WTC11 (cell line): ENCODE data around the gene KRTAP5-4. TPM values are rescaled to one million over a fixed set of nuclear protein-coding genes. Genes with fewer than 3 reads are reported as not detected.
"Not testable (repeated sequence)": the region's sequence is repeated elsewhere in the genome, so short reads cannot be mapped to it uniquely, and the experiment has no call there.

Source experiments
- ATAC-seq: fragments of 200-7000 bp; cut with Tn5 transposase; 2 replicates; pipeline ENCODE4 v1.10.0; 2021; ENCODE audit warnings: mild to moderate bottlenecking, moderate library complexity
- CTCF ChIA-PET: fragments of 300-600 bp; sonication (Branson Sonifier 250); formaldehyde crosslinking; loops from one replicate; lab custom pipeline; 2021; ENCODE audit warnings: antibody characterized with exemption; lab: Charles Lee
- POLR2A ChIA-PET: fragments of 350-600 bp; sonication (Branson Sonifier 250); formaldehyde crosslinking; loops from one replicate; lab custom pipeline; 2021; ENCODE audit warnings: antibody characterized with exemption; lab: Charles Lee
- DNase-seq: peaks from one replicate; pipeline ENCODE4 v3.0.0; 2021; ENCODE audit warnings: low spot score
- H3K27ac Mint-ChIP-seq: 2 replicates; pipeline ENCODE4 v1.8.0; 2021; ENCODE audit warnings: mixed read lengths
- H3K27me3 Mint-ChIP-seq: 2 replicates; pipeline ENCODE4 v1.8.0; 2021; ENCODE audit warnings: low read depth, mild to moderate bottlenecking, moderate library complexity, mixed read lengths
- H3K36me3 Mint-ChIP-seq: 2 replicates; pipeline ENCODE4 v1.8.0; 2021; ENCODE audit warnings: mixed read lengths
- H3K4me1 Mint-ChIP-seq: 2 replicates; pipeline ENCODE4 v1.8.0; 2022; ENCODE audit warnings: mixed read lengths
- H3K4me3 Mint-ChIP-seq: 2 replicates; pipeline ENCODE4 v1.8.0; 2021; ENCODE audit warnings: mild to moderate bottlenecking, moderate library complexity, mixed read lengths
- H3K9me3 Mint-ChIP-seq: 2 replicates; pipeline ENCODE4 v1.8.0; 2021; ENCODE audit warnings: mixed read lengths
- CREB1 ChIP-seq: sonication (generic); formaldehyde crosslinking; IDR thresholded peaks from 2 replicates; pipeline ENCODE4 v1.8.0; 2023; ENCODE audit warnings: mild to moderate bottlenecking, missing genetic modification reagents
- ESRRA ChIP-seq: sonication (generic); formaldehyde crosslinking; IDR thresholded peaks from 2 replicates; pipeline ENCODE4 v1.8.1; 2022; ENCODE audit warnings: mild to moderate bottlenecking, missing genetic modification reagents, borderline replicate concordance
- FOXK1 ChIP-seq: sonication (generic); formaldehyde crosslinking; IDR thresholded peaks from 2 replicates; pipeline ENCODE4 v1.8.0; 2022; ENCODE audit warnings: mild to moderate bottlenecking, moderate library complexity, missing genetic modification reagents
- GABPB1 ChIP-seq: sonication (generic); formaldehyde crosslinking; IDR thresholded peaks from 2 replicates; pipeline ENCODE4 v1.8.1; 2023; ENCODE audit warnings: mild to moderate bottlenecking, missing genetic modification reagents
- GTF2I ChIP-seq: fragments of 250-450 bp; sonication (Bioruptor Pico); conservative IDR thresholded peaks from 2 replicates; pipeline ENCODE4 v1.4.0; 2021; ENCODE audit warnings: mild to moderate bottlenecking
- MYBL2 ChIP-seq: sonication (generic); formaldehyde crosslinking; IDR thresholded peaks from 2 replicates; pipeline ENCODE4 v1.8.1; 2023; ENCODE audit warnings: mild to moderate bottlenecking, moderate library complexity, missing genetic modification reagents
- NFATC4 ChIP-seq: fragments of 250-450 bp; sonication (Bioruptor Pico); IDR thresholded peaks from 2 replicates; pipeline ENCODE4 v1.9.0; 2021; ENCODE audit warnings: mild to moderate bottlenecking
- NR3C1 ChIP-seq: sonication (generic); formaldehyde crosslinking; conservative IDR thresholded peaks from 2 replicates; pipeline ENCODE4 v1.8.1; 2023; ENCODE audit warnings: low read depth, mild to moderate bottlenecking, missing genetic modification reagents
- RELA ChIP-seq: sonication (generic); formaldehyde crosslinking; IDR thresholded peaks from 2 replicates; pipeline ENCODE4 v1.8.1; 2022; ENCODE audit warnings: missing genetic modification reagents, mild to moderate bottlenecking, borderline replicate concordance
- SMAD3 ChIP-seq: sonication (generic); formaldehyde crosslinking; IDR thresholded peaks from 2 replicates; pipeline ENCODE4 v1.8.0; 2022; ENCODE audit warnings: missing genetic modification reagents, mild to moderate bottlenecking, borderline replicate concordance
- TEAD4 ChIP-seq: sonication (generic); formaldehyde crosslinking; IDR thresholded peaks from 2 replicates; pipeline ENCODE4 v1.8.0; 2022; ENCODE audit warnings: mild to moderate bottlenecking, missing genetic modification reagents
- TP53 ChIP-seq: sonication (generic); formaldehyde crosslinking; IDR thresholded peaks from 2 replicates; pipeline ENCODE4 v1.8.1; 2023; ENCODE audit warnings: mild to moderate bottlenecking, missing genetic modification reagents
- ZNF138 ChIP-seq: sonication (generic); formaldehyde crosslinking; conservative IDR thresholded peaks from 2 replicates; pipeline ENCODE4 v1.8.1; 2022; ENCODE audit warnings: mild to moderate bottlenecking, moderate library complexity, missing genetic modification reagents
- ZNF219 ChIP-seq: sonication (generic); formaldehyde crosslinking; IDR thresholded peaks from 2 replicates; pipeline ENCODE4 v1.8.0; 2023; ENCODE audit warnings: missing genetic modification reagents, mild to moderate bottlenecking, borderline replicate concordance
- total RNA-seq: library from RNA; stranded (reverse); gene quantifications from 3 replicates; pipeline ENCODE4 v1.2.3, GENCODE V29; 2021
- TF ChIP-seq, protein P1 (sequence below): fragments of 250-450 bp; sonication (Bioruptor Pico); conservative IDR thresholded peaks from 2 replicates; pipeline ENCODE4 v1.9.0; 2021; ENCODE audit warnings: mild to moderate bottlenecking
- TF ChIP-seq, protein P2 (sequence below): sonication (generic); formaldehyde crosslinking; IDR thresholded peaks from 2 replicates; pipeline ENCODE4 v1.8.1; 2022; ENCODE audit warnings: low read depth, missing genetic modification reagents, borderline replicate concordance
- TF ChIP-seq, protein P3 (sequence below): fragments of 250-450 bp; sonication (Bioruptor Pico); IDR thresholded peaks from 2 replicates; pipeline ENCODE4 v1.9.0; 2021; ENCODE audit warnings: mild to moderate bottlenecking
- TF ChIP-seq, protein P4 (sequence below): sonication (generic); formaldehyde crosslinking; IDR thresholded peaks from 2 replicates; pipeline ENCODE4 v1.8.1; 2023; ENCODE audit warnings: mild to moderate bottlenecking, missing genetic modification reagents
- TF ChIP-seq, protein P5 (sequence below): fragments of 250-450 bp; sonication (Bioruptor Pico); IDR thresholded peaks from 2 replicates; pipeline ENCODE4 v1.9.0; 2021; ENCODE audit warnings: mild to moderate bottlenecking
- TF ChIP-seq, protein P6 (sequence below): sonication (generic); formaldehyde crosslinking; IDR thresholded peaks from 2 replicates; pipeline ENCODE4 v1.8.1; 2023; ENCODE audit warnings: mild to moderate bottlenecking, missing genetic modification reagents, borderline replicate concordance

Gene KRTAP5-4
- total RNA-seq, 1 experiment from 2014 or later: not detected

DNA sequence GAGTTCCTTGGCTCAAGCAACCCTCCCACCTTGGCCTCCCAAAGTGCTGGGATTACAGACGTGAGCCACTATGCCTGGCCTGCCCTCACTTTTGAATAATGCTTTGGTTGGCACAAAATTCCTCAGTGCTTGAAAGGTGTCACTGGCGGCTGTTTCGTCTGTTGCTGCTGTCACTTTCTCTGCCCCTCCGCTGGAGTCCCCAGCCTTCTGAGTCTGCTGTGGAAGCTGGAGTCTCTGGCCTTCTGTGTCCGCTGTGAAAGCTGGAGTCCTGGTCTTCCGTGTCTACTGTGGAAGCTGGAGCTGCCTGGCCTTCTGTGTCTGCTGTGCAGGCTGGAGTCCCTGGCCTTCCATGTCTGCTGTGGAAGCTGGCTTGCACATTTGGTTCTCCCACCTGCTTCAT lies 31.9 kb downstream of the KRTAP5-4 start (continued):
- TF ChIP-seq, protein P1, sequence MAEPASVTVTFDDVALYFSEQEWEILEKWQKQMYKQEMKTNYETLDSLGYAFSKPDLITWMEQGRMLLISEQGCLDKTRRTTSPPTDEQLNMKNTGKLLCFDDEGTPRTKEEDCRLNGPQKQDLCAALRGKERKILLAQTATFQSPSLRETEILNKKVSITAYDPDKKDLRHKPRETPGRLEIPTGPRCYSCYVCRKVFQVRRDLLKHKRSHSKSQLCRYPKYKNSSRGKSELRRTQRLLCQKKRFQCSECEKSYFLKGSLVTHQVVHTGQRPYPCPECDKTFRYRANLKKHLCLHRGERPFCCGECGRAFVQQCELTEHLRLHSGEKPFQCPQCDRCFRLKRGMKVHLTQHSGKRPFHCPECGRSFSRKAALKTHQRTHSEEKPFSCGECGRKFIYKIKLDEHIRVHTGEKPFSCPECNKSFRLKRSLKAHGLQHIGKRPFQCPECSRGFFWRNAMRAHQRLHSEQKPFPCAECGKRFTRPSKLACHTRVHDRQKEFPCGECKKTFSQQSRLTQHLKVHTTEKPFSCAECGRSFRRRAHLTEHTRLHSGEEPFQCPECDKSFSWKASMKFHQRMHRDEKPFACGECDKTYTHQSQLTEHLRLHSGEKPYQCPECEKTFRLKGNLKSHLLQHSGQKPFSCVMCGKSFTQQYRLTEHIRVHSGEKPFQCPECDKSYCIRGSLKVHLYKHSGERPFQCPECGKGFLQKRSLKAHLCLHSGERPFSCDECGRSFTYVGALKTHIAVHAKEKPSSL (CRISPR knock-in tag): no peak
- TF ChIP-seq TEAD4: no peak
- no peak for TF ChIP-seq TP53
- TF ChIP-seq NFATC4: no peak
- TF ChIP-seq FOXK1 (CRISPR knock-in tag): no peak
- TF ChIP-seq, protein P2, sequence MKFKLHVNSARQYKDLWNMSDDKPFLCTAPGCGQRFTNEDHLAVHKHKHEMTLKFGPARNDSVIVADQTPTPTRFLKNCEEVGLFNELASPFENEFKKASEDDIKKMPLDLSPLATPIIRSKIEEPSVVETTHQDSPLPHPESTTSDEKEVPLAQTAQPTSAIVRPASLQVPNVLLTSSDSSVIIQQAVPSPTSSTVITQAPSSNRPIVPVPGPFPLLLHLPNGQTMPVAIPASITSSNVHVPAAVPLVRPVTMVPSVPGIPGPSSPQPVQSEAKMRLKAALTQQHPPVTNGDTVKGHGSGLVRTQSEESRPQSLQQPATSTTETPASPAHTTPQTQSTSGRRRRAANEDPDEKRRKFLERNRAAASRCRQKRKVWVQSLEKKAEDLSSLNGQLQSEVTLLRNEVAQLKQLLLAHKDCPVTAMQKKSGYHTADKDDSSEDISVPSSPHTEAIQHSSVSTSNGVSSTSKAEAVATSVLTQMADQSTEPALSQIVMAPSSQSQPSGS (CRISPR knock-in tag): no peak
- TF ChIP-seq RELA: no peak

DNA sequence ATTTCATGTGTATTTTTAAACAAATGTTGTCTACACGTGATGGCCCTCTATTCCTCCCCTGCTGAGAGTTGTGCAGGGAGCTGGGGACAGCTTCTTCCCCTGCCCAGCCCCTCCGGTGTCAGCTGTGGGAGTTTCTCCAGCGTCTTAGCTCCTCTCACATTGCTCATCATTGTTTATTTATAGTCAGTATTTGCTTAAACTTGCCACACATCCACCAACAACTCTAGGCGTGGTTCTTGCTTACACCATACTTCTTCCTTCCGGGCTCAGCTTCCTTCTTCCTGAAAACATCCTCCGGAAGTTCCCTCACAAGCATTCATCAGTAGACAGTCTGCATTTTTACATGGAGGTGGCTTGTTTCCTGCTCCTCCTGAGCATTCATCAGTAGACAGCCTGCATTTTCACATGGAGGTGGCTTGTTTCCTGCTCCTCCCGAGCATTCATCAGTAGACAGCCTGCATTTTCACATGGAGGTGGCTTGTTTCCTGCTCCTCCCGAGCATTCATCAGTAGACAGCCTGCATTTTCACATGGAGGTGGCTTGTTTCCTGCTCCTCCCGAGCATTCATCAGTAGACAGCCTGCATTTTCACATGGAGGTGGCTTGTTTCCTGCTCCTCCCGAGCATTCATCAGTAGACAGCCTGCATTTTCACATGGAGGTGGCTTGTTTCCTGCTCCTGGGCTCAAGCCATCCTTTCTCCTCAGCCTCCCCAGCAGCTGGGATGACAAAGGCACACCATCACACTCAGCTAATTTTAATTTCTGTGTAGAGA lies 32.6 kb downstream of the KRTAP5-4 start:
- POLR2A ChIA-PET, ATAC-seq, H3K27ac Mint-ChIP-seq: not testable (repeated sequence)

DNA sequence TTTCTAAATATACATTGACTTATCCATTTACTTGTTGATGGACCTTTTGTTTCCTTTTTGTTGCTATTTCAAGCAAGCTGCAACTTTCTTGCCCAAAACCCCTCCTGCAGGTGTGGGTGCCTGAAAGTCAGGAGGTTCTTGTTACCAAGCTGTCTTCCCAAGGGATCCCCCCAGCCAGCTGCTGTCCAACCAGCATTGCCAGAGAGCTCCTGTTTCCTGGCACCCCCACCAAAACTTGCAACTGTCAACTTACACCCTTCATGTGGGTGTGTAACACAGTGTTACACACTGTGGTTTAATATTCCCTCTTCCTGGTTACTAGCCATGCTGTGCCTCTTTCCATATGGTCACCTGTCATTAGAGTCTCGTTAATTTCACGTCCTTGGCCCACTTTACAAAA lies 35.2 kb downstream of the KRTAP5-4 start:
- DNase-seq (no peak), ATAC-seq (no peak)
- Mint-ChIP-seq H3K36me3 (no peaks in the 10 kb centered on the region), H3K27me3 (peaks cover 30% of the 10 kb centered on the region), H3K9me3 (no peaks in the 10 kb centered on the region), H3K4me3 (no peak overlapping the region), H3K4me1 (peaks cover 4% of the 10 kb centered on the region), H3K27ac (no peak overlapping the region)
- CTCF ChIA-PET: interaction anchor here (0.9 to 1.1 kb wide), 2 partner anchors 9 to 164 kb away, joined by 3 to 8 read pairs; partner anchors contain the start of gene IFITM10
- POLR2A ChIA-PET: no interaction called here
- TF ChIP-seq GTF2I (no peak), MYBL2 (CRISPR knock-in tag) (no peak), ZNF219 (CRISPR knock-in tag) (no peak), ZNF138 (CRISPR knock-in tag) (no peak), CREB1 (CRISPR knock-in tag) (no peak), SMAD3 (no peak), NR3C1 (no peak), TEAD4 (no peak), ESRRA (no peak)
- TF ChIP-seq, protein P3, sequence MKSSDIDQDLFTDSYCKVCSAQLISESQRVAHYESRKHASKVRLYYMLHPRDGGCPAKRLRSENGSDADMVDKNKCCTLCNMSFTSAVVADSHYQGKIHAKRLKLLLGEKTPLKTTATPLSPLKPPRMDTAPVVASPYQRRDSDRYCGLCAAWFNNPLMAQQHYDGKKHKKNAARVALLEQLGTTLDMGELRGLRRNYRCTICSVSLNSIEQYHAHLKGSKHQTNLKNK (CRISPR knock-in tag): no peak
- TF ChIP-seq, protein P4, sequence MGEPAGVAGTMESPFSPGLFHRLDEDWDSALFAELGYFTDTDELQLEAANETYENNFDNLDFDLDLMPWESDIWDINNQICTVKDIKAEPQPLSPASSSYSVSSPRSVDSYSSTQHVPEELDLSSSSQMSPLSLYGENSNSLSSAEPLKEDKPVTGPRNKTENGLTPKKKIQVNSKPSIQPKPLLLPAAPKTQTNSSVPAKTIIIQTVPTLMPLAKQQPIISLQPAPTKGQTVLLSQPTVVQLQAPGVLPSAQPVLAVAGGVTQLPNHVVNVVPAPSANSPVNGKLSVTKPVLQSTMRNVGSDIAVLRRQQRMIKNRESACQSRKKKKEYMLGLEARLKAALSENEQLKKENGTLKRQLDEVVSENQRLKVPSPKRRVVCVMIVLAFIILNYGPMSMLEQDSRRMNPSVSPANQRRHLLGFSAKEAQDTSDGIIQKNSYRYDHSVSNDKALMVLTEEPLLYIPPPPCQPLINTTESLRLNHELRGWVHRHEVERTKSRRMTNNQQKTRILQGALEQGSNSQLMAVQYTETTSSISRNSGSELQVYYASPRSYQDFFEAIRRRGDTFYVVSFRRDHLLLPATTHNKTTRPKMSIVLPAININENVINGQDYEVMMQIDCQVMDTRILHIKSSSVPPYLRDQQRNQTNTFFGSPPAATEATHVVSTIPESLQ (CRISPR knock-in tag): no peak
- TF ChIP-seq, protein P5, sequence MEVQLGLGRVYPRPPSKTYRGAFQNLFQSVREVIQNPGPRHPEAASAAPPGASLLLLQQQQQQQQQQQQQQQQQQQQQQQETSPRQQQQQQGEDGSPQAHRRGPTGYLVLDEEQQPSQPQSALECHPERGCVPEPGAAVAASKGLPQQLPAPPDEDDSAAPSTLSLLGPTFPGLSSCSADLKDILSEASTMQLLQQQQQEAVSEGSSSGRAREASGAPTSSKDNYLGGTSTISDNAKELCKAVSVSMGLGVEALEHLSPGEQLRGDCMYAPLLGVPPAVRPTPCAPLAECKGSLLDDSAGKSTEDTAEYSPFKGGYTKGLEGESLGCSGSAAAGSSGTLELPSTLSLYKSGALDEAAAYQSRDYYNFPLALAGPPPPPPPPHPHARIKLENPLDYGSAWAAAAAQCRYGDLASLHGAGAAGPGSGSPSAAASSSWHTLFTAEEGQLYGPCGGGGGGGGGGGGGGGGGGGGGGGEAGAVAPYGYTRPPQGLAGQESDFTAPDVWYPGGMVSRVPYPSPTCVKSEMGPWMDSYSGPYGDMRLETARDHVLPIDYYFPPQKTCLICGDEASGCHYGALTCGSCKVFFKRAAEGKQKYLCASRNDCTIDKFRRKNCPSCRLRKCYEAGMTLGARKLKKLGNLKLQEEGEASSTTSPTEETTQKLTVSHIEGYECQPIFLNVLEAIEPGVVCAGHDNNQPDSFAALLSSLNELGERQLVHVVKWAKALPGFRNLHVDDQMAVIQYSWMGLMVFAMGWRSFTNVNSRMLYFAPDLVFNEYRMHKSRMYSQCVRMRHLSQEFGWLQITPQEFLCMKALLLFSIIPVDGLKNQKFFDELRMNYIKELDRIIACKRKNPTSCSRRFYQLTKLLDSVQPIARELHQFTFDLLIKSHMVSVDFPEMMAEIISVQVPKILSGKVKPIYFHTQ: no peak
- TF ChIP-seq, protein P6, sequence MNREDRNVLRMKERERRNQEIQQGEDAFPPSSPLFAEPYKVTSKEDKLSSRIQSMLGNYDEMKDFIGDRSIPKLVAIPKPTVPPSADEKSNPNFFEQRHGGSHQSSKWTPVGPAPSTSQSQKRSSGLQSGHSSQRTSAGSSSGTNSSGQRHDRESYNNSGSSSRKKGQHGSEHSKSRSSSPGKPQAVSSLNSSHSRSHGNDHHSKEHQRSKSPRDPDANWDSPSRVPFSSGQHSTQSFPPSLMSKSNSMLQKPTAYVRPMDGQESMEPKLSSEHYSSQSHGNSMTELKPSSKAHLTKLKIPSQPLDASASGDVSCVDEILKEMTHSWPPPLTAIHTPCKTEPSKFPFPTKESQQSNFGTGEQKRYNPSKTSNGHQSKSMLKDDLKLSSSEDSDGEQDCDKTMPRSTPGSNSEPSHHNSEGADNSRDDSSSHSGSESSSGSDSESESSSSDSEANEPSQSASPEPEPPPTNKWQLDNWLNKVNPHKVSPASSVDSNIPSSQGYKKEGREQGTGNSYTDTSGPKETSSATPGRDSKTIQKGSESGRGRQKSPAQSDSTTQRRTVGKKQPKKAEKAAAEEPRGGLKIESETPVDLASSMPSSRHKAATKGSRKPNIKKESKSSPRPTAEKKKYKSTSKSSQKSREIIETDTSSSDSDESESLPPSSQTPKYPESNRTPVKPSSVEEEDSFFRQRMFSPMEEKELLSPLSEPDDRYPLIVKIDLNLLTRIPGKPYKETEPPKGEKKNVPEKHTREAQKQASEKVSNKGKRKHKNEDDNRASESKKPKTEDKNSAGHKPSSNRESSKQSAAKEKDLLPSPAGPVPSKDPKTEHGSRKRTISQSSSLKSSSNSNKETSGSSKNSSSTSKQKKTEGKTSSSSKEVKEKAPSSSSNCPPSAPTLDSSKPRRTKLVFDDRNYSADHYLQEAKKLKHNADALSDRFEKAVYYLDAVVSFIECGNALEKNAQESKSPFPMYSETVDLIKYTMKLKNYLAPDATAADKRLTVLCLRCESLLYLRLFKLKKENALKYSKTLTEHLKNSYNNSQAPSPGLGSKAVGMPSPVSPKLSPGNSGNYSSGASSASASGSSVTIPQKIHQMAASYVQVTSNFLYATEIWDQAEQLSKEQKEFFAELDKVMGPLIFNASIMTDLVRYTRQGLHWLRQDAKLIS: no peak

More for the DNA sequence above, 32.6 kb downstream of the KRTAP5-4 start:
- DNase-seq, H3K4me1 Mint-ChIP-seq, H3K4me3 Mint-ChIP-seq: not testable (repeated sequence)
- 0 out of 2 replicates have a peak, but pooled peaks have one; percentile 19 for TF ChIP-seq GABPB1 (CRISPR knock-in tag)
- TF ChIP-seq, all 79 proteins: peak for 1; not testable (repeated sequence) for 78
- peaks cover 37% of the 10 kb centered on the region for H3K27me3 Mint-ChIP-seq
- CTCF ChIA-PET: interaction anchor here (0.6 to 2.3 kb wide), 6 partner anchors 15 to 261 kb away, joined by 3 to 14 read pairs (median 4); no protein-coding TSS in a partner anchor
- not testable (repeated sequence) for H3K36me3 Mint-ChIP-seq, H3K9me3 Mint-ChIP-seq
